ENCODE data around the gene NFATC2IP. TPM values are rescaled to one million over a fixed set of nuclear protein-coding genes. Genes with fewer than 3 reads are reported as not detected.

Gene NFATC2IP
- total RNA-seq, 1 donor from 2014 or later, result 58.2 TPM

DNA sequence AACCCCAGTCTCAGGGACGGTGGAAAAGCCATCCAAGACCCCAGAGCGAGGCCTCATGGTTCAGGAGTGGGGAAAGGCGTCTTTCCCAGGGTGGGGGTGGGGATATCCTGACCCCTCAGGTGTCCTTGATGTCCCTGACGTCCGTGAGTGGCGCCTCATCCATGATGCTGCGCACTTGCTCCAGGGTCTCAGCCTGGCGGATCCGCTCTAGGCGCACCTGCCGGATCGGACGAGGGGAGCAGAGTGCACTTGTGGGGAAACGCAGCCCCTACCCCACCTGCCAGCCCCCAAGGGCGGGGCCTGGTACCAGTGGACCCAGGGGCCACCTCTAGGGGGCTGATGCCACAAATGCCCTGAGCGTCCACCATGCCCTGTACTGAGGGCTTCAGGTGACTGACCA is 45.9 kb upstream of the NFATC2IP start:
- no peaks in the 10 kb centered on the region for H3K9me3 Mint-ChIP-seq
- no peaks in the 10 kb centered on the region for H3K27me3 Mint-ChIP-seq (ENCODE audit: low read depth)
- no peak overlapping the region for H3K4me3 Mint-ChIP-seq
- H3K27ac Mint-ChIP-seq, result no peak overlapping the region
- no peak for DNase-seq (ENCODE audit: low spot score in 2 of 2, unreplicated experiment in 2 of 2)
- H3K4me1 Mint-ChIP-seq, result no peaks in the 10 kb centered on the region
- H3K36me3 Mint-ChIP-seq, result no peaks in the 10 kb centered on the region
- TF ChIP-seq, protein P1, sequence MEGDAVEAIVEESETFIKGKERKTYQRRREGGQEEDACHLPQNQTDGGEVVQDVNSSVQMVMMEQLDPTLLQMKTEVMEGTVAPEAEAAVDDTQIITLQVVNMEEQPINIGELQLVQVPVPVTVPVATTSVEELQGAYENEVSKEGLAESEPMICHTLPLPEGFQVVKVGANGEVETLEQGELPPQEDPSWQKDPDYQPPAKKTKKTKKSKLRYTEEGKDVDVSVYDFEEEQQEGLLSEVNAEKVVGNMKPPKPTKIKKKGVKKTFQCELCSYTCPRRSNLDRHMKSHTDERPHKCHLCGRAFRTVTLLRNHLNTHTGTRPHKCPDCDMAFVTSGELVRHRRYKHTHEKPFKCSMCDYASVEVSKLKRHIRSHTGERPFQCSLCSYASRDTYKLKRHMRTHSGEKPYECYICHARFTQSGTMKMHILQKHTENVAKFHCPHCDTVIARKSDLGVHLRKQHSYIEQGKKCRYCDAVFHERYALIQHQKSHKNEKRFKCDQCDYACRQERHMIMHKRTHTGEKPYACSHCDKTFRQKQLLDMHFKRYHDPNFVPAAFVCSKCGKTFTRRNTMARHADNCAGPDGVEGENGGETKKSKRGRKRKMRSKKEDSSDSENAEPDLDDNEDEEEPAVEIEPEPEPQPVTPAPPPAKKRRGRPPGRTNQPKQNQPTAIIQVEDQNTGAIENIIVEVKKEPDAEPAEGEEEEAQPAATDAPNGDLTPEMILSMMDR (IDR thresholded peaks at IDR 0.05; ENCODE audit: unreplicated experiment), result no peak

DNA sequence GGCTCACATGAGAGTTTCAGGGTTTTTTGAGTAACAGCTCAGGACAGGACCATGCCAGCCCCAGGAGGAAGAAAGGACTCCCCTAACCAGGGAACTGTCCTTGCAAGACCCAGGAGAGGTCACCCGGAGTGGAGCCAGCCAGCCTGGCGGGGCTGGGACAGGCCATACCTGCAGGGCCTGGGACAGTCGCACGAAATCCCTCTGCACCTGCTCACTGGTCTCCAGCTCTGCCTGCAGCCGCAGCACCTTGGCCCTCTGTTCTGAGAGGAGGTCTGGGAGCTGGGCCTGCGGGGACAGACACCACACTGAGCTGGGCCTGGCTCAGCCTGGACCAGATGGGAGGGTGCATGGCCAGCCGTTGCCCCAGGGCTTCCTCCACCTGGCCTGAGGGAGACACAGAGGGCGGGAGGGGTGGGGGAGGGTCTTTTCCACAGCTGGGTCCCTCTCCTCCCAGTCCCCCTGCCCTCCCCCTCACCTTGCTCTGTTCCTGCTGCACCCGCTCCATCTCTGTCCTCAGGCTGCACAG is 45.4 kb upstream of the NFATC2IP start:
- Mint-ChIP-seq H3K27me3 (ENCODE audit: low read depth) (no peaks in the 10 kb centered on the region), H3K4me3 (no peak overlapping the region), H3K4me1 (no peaks in the 10 kb centered on the region), H3K9me3 (no peaks in the 10 kb centered on the region), H3K36me3 (no peaks in the 10 kb centered on the region), H3K27ac (no peak overlapping the region)
- TF ChIP-seq, protein P1 (IDR thresholded peaks at IDR 0.05; ENCODE audit: unreplicated experiment), result no peak
- DNase-seq (ENCODE audit: low spot score in 2 of 2, unreplicated experiment in 2 of 2), result no peak

DNA sequence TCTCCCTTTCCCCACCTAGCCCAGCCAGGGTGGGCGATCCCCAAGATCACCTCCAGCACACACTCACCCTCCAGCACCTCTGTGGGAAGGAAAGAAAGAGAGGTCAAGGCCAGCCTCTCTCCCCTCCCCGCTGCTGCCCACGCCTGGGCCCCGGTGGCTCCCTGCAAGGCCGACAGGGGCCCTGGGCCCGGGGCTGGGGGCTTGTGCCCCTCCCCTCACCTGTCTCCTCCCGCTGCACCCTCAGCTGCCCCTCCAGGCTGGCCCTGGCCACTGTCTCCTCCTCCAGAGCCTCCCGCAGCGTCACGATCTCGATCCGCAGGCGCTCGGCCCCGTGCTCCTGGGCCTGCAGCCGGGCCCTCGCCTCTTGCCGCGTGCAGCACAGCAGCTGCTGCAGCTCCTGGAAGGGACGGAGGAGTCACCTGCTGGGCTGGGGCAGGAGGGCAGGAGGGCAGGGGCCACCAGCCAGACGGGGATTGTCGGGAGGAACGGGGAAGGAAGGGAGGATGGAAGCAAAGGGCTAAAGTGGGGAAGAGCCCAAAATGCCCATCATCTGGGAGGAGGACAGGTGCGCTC is 44.9 kb upstream of the NFATC2IP start:
- Mint-ChIP-seq H3K4me1 (no peaks in the 10 kb centered on the region), H3K36me3 (no peaks in the 10 kb centered on the region), H3K9me3 (no peaks in the 10 kb centered on the region), H3K4me3 (no peak overlapping the region), H3K27me3 (ENCODE audit: low read depth) (no peaks in the 10 kb centered on the region), H3K27ac (no peak overlapping the region)
- no peak for DNase-seq (ENCODE audit: low spot score in 2 of 2, unreplicated experiment in 2 of 2)
- TF ChIP-seq, protein P1 (IDR thresholded peaks at IDR 0.05; ENCODE audit: unreplicated experiment), result no peak

DNA sequence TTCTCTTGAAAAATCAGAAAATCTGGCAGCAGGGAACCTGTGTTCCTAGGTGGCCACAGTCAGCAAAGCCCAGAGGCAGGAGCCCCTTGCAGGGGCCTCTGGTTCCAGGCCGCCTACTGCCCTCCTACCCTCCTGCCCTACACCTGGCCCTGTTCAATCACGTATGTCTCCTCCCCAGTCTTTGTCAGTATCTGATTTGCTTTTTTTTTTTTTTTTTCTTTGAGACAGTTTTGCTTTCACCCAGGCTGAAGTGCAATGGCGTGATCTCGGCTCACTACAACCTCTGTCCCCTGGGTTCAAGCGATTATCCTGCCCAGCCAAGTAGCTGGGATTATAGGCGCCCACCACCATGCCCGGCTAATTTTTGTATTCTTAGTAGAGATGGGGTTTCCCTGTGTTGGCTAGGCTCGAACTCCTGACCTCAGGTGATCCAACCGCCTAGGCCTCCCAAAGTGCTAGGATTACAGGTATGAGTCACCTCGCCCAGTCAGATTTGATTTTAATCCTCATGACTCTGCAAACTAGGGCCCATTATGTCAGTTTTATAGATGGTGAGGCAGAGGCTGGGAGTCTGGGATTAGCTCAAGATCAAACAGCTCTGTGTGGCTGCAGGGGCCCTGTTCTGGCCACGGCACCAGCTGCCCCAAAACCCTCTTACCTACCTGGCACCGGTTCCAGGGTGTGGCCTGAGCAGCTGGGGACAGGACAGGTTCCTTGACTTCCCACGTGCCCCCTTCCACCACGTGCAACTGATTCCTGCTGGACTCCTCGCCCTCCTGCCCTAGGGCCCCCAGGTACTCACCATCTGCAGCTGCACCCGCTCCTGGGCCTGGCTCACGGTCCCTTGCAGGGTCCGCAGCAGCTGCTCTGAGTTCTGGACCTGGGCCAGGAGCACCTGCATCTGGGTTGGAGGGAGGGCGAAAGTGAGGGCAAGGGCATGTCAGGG is 40.4 kb upstream of the NFATC2IP start:
- Mint-ChIP-seq H3K9me3 (no peaks in the 10 kb centered on the region), H3K4me3 (no peak overlapping the region), H3K27ac (no peak overlapping the region), H3K27me3 (ENCODE audit: low read depth) (no peaks in the 10 kb centered on the region), H3K4me1 (no peaks in the 10 kb centered on the region), H3K36me3 (peaks cover 9% of the 10 kb centered on the region)
- TF ChIP-seq, protein P1 (IDR thresholded peaks at IDR 0.05; ENCODE audit: unreplicated experiment), result no peak
- no peak for DNase-seq (ENCODE audit: low spot score in 2 of 2, unreplicated experiment in 2 of 2)

DNA sequence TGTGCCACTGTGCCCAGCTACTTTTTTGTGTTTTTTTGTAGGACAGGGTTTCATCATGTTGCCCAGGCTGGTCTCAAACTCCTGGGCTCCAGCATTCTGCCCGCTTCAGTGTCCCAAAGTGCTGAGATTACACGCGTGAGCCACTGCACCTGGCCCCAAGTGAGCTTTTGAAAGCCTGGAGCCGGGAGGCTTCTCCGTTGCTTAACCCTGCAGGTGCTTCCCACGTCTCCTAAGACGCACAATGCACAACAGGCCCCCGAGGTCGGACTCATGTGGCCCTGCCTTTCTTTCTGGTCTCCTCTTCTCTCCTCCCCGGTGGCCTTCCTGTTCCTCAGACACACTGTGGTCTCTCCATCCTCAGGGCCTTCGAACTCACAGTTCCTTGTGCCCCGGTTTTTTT is 38.2 kb upstream of the NFATC2IP start:
- no peaks in the 10 kb centered on the region for H3K4me1 Mint-ChIP-seq
- DNase-seq (ENCODE audit: low spot score in 2 of 2, unreplicated experiment in 2 of 2), result no peak
- no peak overlapping the region for H3K27ac Mint-ChIP-seq
- no peak overlapping the region for H3K4me3 Mint-ChIP-seq
- peaks cover 4% of the 10 kb centered on the region for H3K9me3 Mint-ChIP-seq
- peaks cover 16% of the 10 kb centered on the region for H3K36me3 Mint-ChIP-seq
- no peaks in the 10 kb centered on the region for H3K27me3 Mint-ChIP-seq (ENCODE audit: low read depth)
- TF ChIP-seq, protein P1 (IDR thresholded peaks at IDR 0.05; ENCODE audit: unreplicated experiment), result no peak
